ENCODE measurements around the gene PEAK1. TPM values are rescaled to one million over a fixed set of nuclear protein-coding genes. Genes with fewer than 3 reads are reported as not detected.
"Not testable (repeated sequence)": the region's sequence is repeated elsewhere in the genome, so short reads cannot be mapped to it uniquely, and the experiment has no call there.

Gene PEAK1
- total RNA-seq, 1 experiment from 2014 or later: 2.5 TPM

DNA sequence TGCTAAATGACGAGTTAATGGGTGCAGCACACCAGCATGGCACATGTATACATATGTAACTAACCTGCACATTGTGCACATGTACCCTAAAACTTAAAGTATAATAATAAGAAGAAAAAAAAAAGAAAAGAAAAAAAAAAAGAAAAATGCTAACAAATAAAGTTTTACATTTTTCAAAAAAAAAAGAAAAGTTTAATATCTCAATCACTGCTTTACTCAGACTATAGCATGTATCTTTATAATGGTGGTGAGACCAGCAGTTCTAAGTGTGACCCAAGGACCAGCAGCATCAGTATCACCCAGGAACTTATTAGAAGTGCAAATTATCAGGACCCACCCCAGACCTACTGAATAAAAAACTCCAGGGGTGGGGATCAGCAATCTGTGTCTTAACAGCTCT lies 243.8 kb downstream of the PEAK1 start:
- not testable (repeated sequence) for H3K4me1 ChIP-seq (ENCODE audit: low read length); H4K20me1 ChIP-seq (ENCODE audit: insufficient read depth, low read depth, low read length); H3K4me2 ChIP-seq (ENCODE audit: low read depth, low read length, poor library complexity, severe bottlenecking); DNase-seq; H3K4me3 ChIP-seq (ENCODE audit: low read length); H3K27ac ChIP-seq (ENCODE audit: low read length); H3K79me2 ChIP-seq (ENCODE audit: low read length); H3K9ac ChIP-seq (ENCODE audit: low read length); H2AFZ ChIP-seq (ENCODE audit: low read length); H3K9me3 ChIP-seq (ENCODE audit: low read length); H3K36me3 ChIP-seq (ENCODE audit: insufficient read depth, low read length); H3K27me3 ChIP-seq (ENCODE audit: low read length); H3K9me2 ChIP-seq (replicated peaks; ENCODE audit: insufficient read depth, low read length)

DNA sequence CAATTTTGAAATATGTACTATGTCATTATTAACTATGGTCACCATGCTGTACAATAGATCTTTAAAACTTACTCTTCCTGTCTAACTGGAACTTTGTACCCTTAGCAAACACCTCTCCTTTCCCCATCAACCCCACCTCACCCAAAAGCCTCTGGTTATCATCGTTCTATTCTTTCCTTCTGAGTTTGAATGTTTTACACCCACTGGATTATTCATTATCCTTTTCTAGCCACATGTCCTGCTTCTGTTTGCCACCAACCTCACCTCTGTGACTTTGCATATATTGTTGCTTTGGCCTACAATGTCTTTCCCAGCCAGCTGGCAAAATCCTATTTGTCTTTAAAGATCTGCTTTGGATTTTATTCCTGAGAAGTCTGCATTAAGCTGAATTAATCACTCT lies 246.4 kb downstream of the PEAK1 start:
- H3K27me3 ChIP-seq (ENCODE audit: low read length): no peaks in the 10 kb centered on the region
- no peaks in the 10 kb centered on the region for H3K9me3 ChIP-seq (ENCODE audit: low read length)
- no peaks in the 10 kb centered on the region for H3K9me2 ChIP-seq (replicated peaks; ENCODE audit: insufficient read depth, low read length)
- H3K4me1 ChIP-seq (ENCODE audit: low read length): no peaks in the 10 kb centered on the region
- no peak overlapping the region for H3K4me2 ChIP-seq (ENCODE audit: low read depth, low read length, poor library complexity, severe bottlenecking)
- H3K79me2 ChIP-seq (ENCODE audit: low read length): no peaks in the 10 kb centered on the region
- H3K27ac ChIP-seq (ENCODE audit: low read length): no peak overlapping the region
- H4K20me1 ChIP-seq (ENCODE audit: insufficient read depth, low read depth, low read length): no peaks in the 10 kb centered on the region
- no peak for DNase-seq
- H3K4me3 ChIP-seq (ENCODE audit: low read length): no peak overlapping the region
- H3K36me3 ChIP-seq (ENCODE audit: insufficient read depth, low read length): no peaks in the 10 kb centered on the region
- H2AFZ ChIP-seq (ENCODE audit: low read length): no peak overlapping the region
- H3K9ac ChIP-seq (ENCODE audit: low read length): no peak overlapping the region

DNA sequence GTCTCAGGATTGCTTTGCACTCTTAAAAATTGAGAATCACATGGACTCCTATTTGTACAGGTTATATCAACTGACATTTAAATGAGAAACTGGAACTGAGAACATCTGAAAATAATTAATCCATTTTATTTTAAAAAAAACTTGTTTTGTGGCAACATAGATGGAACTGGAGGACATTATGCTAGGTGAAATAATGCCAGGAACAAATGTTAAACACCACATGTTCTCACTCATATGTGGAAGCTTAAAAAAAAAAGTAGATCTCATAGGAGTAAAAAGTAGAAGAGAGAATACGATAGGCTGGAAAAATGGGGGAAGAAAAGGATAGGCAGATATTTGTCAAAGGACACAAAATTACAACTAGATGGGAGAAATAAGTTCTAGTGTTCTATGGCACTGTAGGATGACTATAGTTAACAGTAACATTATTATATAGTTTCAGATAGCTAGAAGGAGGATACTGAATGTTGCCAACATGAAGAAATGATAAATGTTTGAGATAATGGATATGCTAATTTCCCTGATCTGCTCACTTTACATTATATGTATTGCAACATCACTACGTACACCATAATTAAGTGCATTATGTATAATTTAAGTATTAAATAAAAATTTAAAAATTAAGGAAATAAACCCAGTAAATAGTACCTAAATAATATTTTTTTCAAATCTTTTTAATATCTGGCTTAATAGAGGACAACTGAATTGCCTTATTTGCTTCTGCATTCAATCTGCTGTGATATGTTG lies 248.5 kb downstream of the PEAK1 start:
- Histone ChIP-seq H3K9ac (ENCODE audit: low read length) (no peak overlapping the region), H3K4me1 (ENCODE audit: low read length) (no peaks in the 10 kb centered on the region), H3K27me3 (ENCODE audit: low read length) (no peaks in the 10 kb centered on the region), H3K4me2 (ENCODE audit: low read depth, low read length, poor library complexity, severe bottlenecking) (no peak overlapping the region), H2AFZ (ENCODE audit: low read length) (no peak overlapping the region), H3K79me2 (ENCODE audit: low read length) (no peaks in the 10 kb centered on the region), H3K9me2 (replicated peaks; ENCODE audit: insufficient read depth, low read length) (no peaks in the 10 kb centered on the region), H3K36me3 (ENCODE audit: insufficient read depth, low read length) (no peaks in the 10 kb centered on the region), H4K20me1 (ENCODE audit: insufficient read depth, low read depth, low read length) (no peaks in the 10 kb centered on the region), H3K4me3 (ENCODE audit: low read length) (no peak overlapping the region), H3K9me3 (ENCODE audit: low read length) (no peaks in the 10 kb centered on the region), H3K27ac (ENCODE audit: low read length) (no peak overlapping the region)
- no peak for DNase-seq

DNA sequence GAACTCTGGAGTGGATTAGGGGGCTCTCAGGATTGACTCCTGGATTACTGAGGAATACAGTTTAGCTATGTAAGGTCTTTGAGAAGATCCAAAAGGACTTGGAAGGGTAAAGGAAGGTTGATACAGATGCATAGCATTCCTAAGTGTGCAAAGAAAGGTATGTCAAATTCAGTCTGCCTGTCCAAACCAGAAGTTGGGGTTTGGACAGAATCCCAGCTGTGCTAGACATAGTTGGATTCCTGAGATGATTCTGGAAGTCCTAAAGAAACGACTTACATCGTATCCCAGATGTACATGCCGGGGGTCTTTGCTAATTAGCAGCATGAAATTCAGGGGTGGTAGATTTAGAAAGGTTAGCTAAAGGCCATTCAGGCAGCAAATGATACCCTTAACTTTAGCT lies 251.3 kb downstream of the PEAK1 start:
- H4K20me1 ChIP-seq (ENCODE audit: insufficient read depth, low read depth, low read length): no peaks in the 10 kb centered on the region
- no peaks in the 10 kb centered on the region for H3K27me3 ChIP-seq (ENCODE audit: low read length)
- H2AFZ ChIP-seq (ENCODE audit: low read length): no peak overlapping the region
- H3K4me3 ChIP-seq (ENCODE audit: low read length): no peak overlapping the region
- no peaks in the 10 kb centered on the region for H3K4me1 ChIP-seq (ENCODE audit: low read length)
- H3K4me2 ChIP-seq (ENCODE audit: low read depth, low read length, poor library complexity, severe bottlenecking): no peak overlapping the region
- H3K9me2 ChIP-seq (replicated peaks; ENCODE audit: insufficient read depth, low read length): no peaks in the 10 kb centered on the region
- H3K36me3 ChIP-seq (ENCODE audit: insufficient read depth, low read length): no peaks in the 10 kb centered on the region
- H3K27ac ChIP-seq (ENCODE audit: low read length): no peak overlapping the region
- no peak for DNase-seq
- H3K79me2 ChIP-seq (ENCODE audit: low read length): no peaks in the 10 kb centered on the region
- no peak overlapping the region for H3K9ac ChIP-seq (ENCODE audit: low read length)
- H3K9me3 ChIP-seq (ENCODE audit: low read length): no peaks in the 10 kb centered on the region

DNA sequence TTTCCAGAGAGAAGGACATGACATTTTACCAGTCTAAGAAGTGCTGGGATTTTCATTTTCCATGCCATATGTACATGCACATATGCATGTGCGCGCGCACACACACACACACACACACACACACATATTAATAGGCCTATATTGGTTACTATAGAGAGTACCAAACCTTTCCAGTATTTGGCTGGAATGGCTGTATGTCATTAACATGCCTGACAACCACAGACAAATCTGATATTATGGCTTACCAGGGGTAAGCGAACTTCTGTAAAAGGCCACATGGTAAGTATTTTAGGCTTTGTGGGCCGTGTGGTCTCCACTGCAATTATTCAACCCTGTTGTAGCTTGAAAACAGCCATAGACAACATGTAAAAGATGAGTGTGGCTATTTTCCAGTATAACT lies 251.8 kb downstream of the PEAK1 start:
- no peak for DNase-seq
- Histone ChIP-seq H3K9me3 (ENCODE audit: low read length) (no peaks in the 10 kb centered on the region), H3K79me2 (ENCODE audit: low read length) (no peaks in the 10 kb centered on the region), H3K27me3 (ENCODE audit: low read length) (no peaks in the 10 kb centered on the region), H3K36me3 (ENCODE audit: insufficient read depth, low read length) (no peaks in the 10 kb centered on the region), H3K9ac (ENCODE audit: low read length) (no peak overlapping the region), H3K27ac (ENCODE audit: low read length) (no peak overlapping the region), H3K4me3 (ENCODE audit: low read length) (no peak overlapping the region), H3K9me2 (replicated peaks; ENCODE audit: insufficient read depth, low read length) (no peaks in the 10 kb centered on the region), H4K20me1 (ENCODE audit: insufficient read depth, low read depth, low read length) (no peaks in the 10 kb centered on the region), H3K4me2 (ENCODE audit: low read depth, low read length, poor library complexity, severe bottlenecking) (no peak overlapping the region), H2AFZ (ENCODE audit: low read length) (no peak overlapping the region), H3K4me1 (ENCODE audit: low read length) (peaks cover 2% of the 10 kb centered on the region)

DNA sequence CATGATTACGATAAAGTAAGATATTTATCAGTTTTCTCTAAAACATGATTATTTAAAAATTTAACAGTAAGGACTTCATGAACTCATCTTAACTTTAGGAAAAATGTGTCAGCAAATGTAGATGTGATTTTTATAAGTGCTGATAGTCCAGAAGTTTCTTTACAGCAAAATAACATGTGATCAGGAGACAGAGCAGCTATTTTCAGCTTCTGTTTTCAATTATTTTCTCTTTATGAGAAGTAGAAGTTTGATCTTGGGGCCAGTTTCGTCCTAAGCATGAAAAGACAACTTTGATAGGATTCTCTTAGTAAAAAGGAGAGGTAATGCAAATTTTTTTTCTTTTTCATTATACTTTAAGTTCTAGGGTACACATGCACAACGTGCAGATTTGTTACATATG lies 252.5 kb downstream of the PEAK1 start:
- Histone ChIP-seq H3K9ac (ENCODE audit: low read length) (no peak overlapping the region), H3K9me2 (replicated peaks; ENCODE audit: insufficient read depth, low read length) (no peaks in the 10 kb centered on the region), H4K20me1 (ENCODE audit: insufficient read depth, low read depth, low read length) (no peaks in the 10 kb centered on the region), H3K27ac (ENCODE audit: low read length) (no peak overlapping the region), H3K9me3 (ENCODE audit: low read length) (no peaks in the 10 kb centered on the region), H3K4me1 (ENCODE audit: low read length) (peaks cover 9% of the 10 kb centered on the region), H2AFZ (ENCODE audit: low read length) (no peak overlapping the region), H3K4me3 (ENCODE audit: low read length) (no peak overlapping the region), H3K36me3 (ENCODE audit: insufficient read depth, low read length) (no peaks in the 10 kb centered on the region), H3K27me3 (ENCODE audit: low read length) (no peaks in the 10 kb centered on the region), H3K79me2 (ENCODE audit: low read length) (no peaks in the 10 kb centered on the region), H3K4me2 (ENCODE audit: low read depth, low read length, poor library complexity, severe bottlenecking) (no peak overlapping the region)
- no peak for DNase-seq

DNA sequence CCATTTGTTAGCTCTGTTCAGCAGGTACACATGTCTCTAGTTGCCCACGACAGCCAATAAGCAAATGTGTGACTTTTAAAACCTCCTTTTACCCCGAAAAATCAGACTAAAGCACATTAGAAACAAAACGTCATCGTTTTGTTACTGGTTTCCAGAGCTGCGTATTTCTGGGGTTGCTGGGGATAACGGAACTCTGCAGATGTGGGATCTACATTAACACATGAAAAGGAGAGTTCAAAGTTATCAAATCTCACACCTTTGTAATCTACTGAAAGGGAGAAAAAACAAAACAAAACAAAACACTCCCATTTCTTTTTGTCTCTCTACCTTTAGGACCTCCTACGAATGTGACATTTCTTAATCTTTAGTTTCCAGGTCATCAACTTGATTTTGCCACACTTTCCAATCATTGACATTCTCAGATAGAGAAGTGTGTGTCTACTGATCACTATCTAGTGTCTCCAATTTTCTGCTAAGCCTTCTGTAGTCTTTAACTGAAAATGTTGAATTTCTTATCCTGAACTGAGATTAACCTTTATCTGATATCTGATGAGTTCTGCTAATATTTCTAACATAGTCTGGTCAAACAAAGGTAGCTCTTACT lies 256.0 kb downstream of the PEAK1 start:
- Histone ChIP-seq H3K27ac (ENCODE audit: low read length) (no peak overlapping the region), H3K4me3 (ENCODE audit: low read length) (no peak overlapping the region), H3K9me2 (replicated peaks; ENCODE audit: insufficient read depth, low read length) (no peaks in the 10 kb centered on the region), H3K9me3 (ENCODE audit: low read length) (no peaks in the 10 kb centered on the region), H3K27me3 (ENCODE audit: low read length) (no peaks in the 10 kb centered on the region), H4K20me1 (ENCODE audit: insufficient read depth, low read depth, low read length) (no peaks in the 10 kb centered on the region), H3K9ac (ENCODE audit: low read length) (no peak overlapping the region), H3K4me1 (ENCODE audit: low read length) (peaks cover 9% of the 10 kb centered on the region), H3K36me3 (ENCODE audit: insufficient read depth, low read length) (no peaks in the 10 kb centered on the region), H2AFZ (ENCODE audit: low read length) (no peak overlapping the region), H3K79me2 (ENCODE audit: low read length) (no peaks in the 10 kb centered on the region), H3K4me2 (ENCODE audit: low read depth, low read length, poor library complexity, severe bottlenecking) (no peak overlapping the region)
- peak; percentile 20 for DNase-seq

DNA sequence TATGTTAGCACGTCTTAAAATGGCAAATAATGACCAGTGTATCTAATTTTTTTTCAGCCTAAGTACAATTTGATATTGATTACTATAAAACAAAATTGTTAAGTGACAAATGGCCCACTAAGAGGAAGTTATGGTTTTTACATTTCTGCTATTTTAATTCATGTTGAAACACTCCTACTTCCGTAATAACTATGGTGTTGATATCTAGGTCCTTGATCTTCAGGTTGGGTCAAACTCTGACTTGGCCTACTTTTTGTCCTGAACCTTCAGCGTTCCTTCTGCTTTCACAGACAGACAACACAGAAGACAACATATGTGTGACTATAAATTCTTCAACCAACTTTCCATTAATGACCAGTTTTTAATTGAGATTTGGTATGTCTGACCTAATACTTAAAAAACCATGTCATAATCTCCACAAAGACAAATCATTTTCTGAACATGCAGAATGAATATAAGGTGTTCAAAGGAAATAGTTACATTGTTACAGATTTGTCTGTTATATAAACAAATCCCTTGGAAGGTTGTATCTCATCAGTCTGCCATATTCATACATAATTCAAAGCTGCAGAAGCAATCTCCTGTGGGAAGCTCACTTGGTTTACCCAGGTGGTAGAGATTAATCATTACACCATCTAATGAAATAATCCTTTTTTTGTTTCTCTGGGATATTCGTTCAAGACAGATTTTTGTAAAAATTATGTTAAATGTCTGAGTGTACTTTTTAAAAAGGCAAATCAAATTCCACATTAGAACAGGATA lies 256.9 kb downstream of the PEAK1 start:
- no peak overlapping the region for H3K27ac ChIP-seq (ENCODE audit: low read length)
- no peaks in the 10 kb centered on the region for H3K9me3 ChIP-seq (ENCODE audit: low read length)
- DNase-seq: peak; percentile 40
- peaks cover 9% of the 10 kb centered on the region for H3K4me1 ChIP-seq (ENCODE audit: low read length)
- no peak overlapping the region for H3K4me3 ChIP-seq (ENCODE audit: low read length)
- H4K20me1 ChIP-seq (ENCODE audit: insufficient read depth, low read depth, low read length): no peaks in the 10 kb centered on the region
- no peak overlapping the region for H3K9ac ChIP-seq (ENCODE audit: low read length)
- H2AFZ ChIP-seq (ENCODE audit: low read length): no peak overlapping the region
- no peaks in the 10 kb centered on the region for H3K79me2 ChIP-seq (ENCODE audit: low read length)
- no peaks in the 10 kb centered on the region for H3K36me3 ChIP-seq (ENCODE audit: insufficient read depth, low read length)
- H3K27me3 ChIP-seq (ENCODE audit: low read length): no peaks in the 10 kb centered on the region
- H3K9me2 ChIP-seq (replicated peaks; ENCODE audit: insufficient read depth, low read length): no peaks in the 10 kb centered on the region
- no peak overlapping the region for H3K4me2 ChIP-seq (ENCODE audit: low read depth, low read length, poor library complexity, severe bottlenecking)

Measured in Karpas-422 (cell line).